ENCODE data around the gene R3HDM1.

The R3HDM1 gene

GRCh38 chr2:135732561-135732960, 201.3 kb downstream of the R3HDM1 start:
- no peak for DNase-seq

- DNase-seq = no peak
Observed at GRCh38 chr2:135733045-135733444, 201.8 kb downstream of the R3HDM1 start.

DNA sequence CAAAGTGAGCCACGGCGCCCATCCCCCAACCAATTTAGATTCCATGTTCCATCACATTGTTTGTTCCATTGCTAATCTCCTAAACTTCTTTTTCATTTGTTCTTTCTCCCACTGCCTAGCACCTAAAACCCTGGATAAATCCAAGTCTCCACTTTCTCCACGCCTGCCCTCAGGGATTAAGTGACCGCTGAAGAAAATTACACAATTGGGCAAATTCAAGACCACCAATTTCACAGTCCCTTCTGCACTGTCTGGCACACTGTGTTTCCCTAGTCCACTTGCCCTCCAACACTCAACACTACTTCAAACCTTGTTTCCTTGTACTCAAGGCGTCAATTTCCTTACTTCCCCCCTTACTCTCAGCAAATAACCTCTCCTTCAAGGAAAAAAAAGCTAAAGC, 205.3 kb downstream of the R3HDM1 start:
- DNase-seq = no peak

GRCh38 chr2:135740206-135740605, 208.9 kb downstream of the R3HDM1 start:
- DNase-seq = no peak

DNA sequence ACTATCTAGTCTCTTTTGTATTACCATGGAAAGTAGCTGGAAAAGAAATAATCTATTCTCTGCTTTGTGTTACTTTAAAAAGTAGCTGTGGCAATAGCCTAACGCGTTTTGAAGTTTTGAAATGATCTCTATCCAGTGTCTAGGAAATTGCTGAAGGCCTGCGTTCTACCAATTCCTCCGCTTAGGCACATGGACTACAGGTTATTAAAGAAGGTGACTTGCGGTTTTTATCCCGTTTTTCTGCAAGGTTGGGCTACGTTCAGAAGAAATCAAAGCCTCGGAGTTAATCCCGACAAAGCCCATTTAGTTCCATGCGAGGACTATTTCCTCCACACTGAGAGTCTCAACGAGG, 209.7 kb downstream of the R3HDM1 start:
- no peak for DNase-seq

DNA sequence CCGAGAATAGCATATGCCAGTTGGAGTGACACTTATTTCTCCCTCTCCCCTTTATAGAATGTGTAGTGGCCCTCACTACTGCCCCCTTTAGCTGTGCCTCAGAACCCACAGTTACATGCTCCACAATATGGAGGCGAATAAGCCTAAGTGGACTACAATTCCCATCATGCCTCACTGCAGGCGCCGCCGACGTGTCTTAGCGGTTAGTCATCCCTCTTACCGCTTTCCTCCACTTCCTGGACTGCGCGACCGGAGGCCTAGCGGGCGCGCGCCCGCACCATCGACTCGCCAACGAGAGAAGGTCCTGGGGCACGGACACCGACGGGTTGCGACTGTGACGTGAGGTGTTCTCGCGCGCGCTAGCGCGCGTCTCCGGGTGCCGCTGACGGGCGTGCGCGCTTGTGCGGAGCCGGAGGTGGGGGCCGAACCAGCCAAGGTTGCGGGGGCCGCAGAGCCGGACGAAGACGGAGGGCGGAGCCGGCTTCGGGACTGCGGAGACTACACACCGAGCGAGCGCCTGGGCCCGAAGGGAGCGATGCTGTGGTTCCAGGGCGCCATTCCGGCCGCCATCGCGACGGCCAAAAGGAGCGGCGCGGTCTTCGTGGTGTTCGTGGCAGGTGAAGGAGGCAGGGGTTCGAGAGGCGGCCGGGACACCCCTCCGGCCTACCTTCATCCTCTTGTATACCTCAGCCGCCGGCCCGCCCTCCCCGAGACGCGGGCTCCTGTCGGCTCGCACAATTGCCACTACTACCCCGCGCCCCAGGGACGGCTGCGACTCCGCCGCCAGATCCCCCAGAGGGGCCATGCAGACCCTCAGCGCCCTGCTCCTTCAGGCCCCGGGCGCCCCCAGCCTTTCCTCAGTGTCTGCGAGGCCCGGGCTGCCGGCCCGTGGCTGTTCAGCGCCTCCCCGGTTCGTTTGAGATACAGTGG, 210.4 kb downstream of the R3HDM1 start, which contains the start of gene UBXN4:
TSS of gene UBXN4 (plus strand) at position 461 of the 930 bp plus-strand sequence. CDS start at position 536, 75 bp downstream.
- peak; percentile 85 to 93 (median 90) for DNase-seq

DNA sequence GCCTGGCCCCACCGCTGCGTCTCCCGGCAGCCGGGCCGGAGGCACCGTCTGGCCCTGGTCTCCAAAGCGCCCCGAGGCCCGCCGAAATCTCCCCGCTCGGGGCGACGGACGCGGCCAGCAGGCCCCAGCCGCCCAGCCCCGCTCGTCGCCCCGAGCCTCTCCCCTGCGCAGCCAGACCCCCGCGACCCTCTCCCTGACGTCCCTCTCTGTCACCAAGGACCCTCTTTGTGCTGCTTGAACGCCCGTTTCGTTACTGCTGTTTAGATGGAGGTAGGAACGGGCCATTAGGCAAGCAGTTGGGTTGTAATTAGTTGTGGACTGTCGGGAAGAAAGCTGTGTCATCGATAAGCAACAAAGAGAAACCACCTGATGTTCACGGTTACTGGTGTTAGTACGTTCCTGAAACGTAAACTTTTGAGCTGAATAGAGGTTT, 211.1 kb downstream of the R3HDM1 start:
- DNase-seq = peak in 2 of 4 experiments; percentile 34 to 50

DNA sequence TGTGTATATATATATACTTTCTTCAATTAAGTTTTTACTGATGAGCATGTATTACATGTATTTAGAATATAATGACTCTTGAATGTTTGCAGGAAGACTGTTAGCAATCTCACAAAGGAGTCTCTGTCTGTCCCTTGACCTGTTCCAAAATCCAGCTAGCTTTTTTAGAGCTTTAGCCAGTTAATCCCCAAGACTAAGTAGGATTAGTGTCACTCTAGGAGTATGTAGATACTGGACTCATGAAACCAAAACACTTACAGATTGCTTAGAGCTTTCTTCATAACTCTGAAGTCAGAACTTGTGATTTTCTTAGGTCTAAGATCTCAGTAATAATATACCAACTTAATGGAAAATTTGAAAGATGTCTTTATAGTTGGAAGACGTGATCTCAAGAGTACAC, 212.6 kb downstream of the R3HDM1 start:
- DNase-seq = no peak

DNA sequence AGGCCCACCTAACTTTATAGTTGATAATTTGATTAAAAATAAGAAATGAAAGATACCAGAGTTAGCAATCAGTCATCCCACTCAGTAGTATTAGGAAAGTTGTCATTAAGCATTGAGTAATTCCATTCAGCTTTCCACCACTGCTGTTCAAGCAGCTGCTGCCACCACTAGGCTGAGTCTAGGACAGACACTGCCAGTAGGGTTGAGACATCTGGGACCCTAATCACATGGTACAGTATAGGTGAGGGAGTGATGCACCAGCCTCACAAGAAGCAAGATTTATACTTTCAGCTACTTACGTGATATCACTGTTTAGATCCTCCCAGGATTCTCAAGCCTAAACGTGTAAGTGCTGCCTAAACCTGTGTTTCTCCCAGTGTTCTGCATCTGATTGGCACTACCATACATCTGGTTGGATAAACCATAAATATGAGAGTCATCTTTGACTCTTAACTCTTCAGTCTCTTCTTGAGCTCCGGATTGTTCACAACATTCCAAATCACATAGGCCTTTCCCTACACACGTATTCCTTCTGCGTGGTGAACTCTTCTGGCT, 213.6 kb downstream of the R3HDM1 start:
- DNase-seq = no peak

DNA sequence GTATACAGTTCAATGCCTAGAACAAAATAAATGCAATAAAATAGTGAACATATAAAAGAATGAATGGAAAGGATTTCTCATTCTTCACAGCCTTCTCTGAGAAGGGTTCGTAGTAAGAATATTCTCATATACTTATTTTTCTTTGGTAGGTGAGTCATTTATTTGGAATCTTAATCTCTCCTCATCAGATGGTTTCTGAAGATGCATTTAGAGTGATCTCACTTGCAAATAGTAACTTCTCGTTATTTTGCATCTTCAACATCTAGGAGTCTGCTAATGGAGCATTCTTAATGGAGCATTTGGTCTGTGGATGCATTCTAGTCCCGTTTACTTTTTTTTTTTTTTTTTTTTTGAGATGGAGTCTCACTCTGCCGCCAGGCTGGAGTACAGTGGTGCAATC, 214.3 kb downstream of the R3HDM1 start:
- DNase-seq = no peak

GRCh38 chr2:135755573-135755972, 224.3 kb downstream of the R3HDM1 start:
- no peak for DNase-seq

DNA sequence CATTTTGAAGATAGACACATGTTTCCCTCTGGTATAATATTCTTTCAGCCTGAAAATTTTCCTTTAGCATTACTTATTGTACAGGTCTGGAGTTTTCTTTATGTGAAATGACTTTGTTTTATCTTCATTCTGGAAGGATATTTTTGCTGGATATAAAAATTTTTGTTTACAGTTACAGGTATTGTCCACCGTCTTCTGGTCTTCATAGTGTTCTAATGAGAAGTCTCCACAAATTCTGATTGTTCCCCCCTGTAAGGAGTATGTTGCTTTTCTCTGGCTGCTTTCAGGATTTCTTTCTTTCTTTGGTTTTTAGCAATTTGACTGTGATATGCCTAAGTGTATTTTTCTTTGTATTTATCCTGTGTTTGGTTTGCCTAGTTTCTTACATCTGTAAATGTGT, 225.4 kb downstream of the R3HDM1 start:
- DNase-seq = no peak

- DNase-seq = no peak
Observed at GRCh38 chr2:135762022-135762421, 230.7 kb downstream of the R3HDM1 start.

DNA sequence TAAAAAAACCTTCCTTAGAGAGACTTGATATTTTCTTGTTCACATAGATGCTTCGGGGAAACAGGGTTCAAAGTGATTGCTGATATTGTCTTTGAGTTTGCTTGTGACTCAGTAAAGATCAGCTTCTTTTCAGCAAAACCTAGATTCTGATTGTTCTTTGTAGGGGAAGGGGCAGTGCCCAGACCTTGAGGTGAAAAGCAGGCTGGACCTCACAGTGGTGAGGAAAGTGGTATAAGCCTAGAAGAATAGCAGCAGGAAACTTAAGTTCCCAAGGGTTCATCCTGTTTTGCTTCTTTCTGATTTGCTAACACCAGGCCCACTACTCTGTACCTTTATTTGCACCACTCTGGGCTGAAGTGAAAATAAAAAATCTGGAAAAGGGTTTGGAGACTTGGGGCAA, 231.2 kb downstream of the R3HDM1 start:
- DNase-seq = no peak

GRCh38 chr2:135768863-135769262, 237.6 kb downstream of the R3HDM1 start:
- DNase-seq = no peak

- no peak for DNase-seq
Observed at GRCh38 chr2:135773319-135773718, 242.0 kb downstream of the R3HDM1 start.

DNA sequence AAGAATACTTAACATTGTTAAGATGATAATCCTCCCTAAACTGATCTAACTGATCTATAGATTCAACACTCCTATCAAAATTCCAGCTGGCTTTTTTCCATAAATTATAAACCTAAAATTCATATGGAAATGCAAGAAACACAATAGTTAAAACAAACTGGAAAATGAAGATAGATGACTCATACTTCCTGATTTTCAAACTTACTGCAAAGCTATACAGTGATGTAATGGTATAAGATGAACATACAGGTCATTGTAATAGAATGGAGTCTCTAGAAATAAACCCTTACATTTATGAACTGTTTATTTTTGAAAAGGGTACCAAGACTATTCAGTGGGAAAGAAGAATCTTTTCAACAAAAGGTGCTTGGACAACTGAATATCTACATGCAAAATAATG, 242.6 kb downstream of the R3HDM1 start:
- no peak for DNase-seq

Data from activated CD4-positive, CD25-positive, alpha-beta regulatory T cell (primary cell).